K562 (cell line): ENCODE data around the gene CELA3A. TPM values are rescaled to one million over a fixed set of nuclear protein-coding genes. Genes with fewer than 3 reads are reported as not detected.

Experiments used
- CBX3 ChIP-seq, 2 experiments: IDR thresholded peaks; 1 replicate in 1 of 2; 2 replicates in 1 of 2; pipeline ENCODE4 v1.6.1; 2012; ENCODE audit warnings: inconsistent platforms in 2 of 2, low read length in 2 of 2, borderline replicate concordance in 1 of 2, control low read depth in 1 of 2
- CXXC5 ChIP-seq: fragments of 250-450 bp; sonication (Bioruptor Pico); IDR thresholded peaks from 2 replicates; pipeline ENCODE4 v1.8.0; 2022; ENCODE audit warnings: inconsistent platforms, mild to moderate bottlenecking, moderate library complexity
- FOXK1 ChIP-seq: sonication (generic); formaldehyde crosslinking; IDR thresholded peaks from 2 replicates; pipeline ENCODE4 v1.8.0; 2022; ENCODE audit warnings: missing genetic modification reagents, mild to moderate bottlenecking, borderline replicate concordance
- FOXM1 ChIP-seq, 2 experiments: fragments of 450-650 bp in 1 of 2; sonication (generic) in 1 of 2; formaldehyde crosslinking in 1 of 2; IDR thresholded peaks; 2 replicates each; pipeline versions ENCODE4 v1.6.1 to v1.9.0; 2017 to 2022; ENCODE audit warnings: low read depth in 2 of 2, mild to moderate bottlenecking in 2 of 2, missing genetic modification reagents in 1 of 2, moderate library complexity in 1 of 2
- FUS ChIP-seq: fragments of 200-400 bp; formaldehyde crosslinking; optimal IDR thresholded peaks from 2 replicates; pipeline ENCODE3; 2017; ENCODE audit warnings: low read depth, low read length
- GABPA ChIP-seq: fragments of 200-800 bp; sonication (Bioruptor generic); conservative IDR thresholded peaks from 2 replicates; pipeline ENCODE4 v1.6.1; 2016; ENCODE audit warnings: low read depth, missing genetic modification characterization, missing compliant biosample characterization
- SIX5 ChIP-seq, 2 experiments: IDR thresholded peaks; 2 replicates each; pipeline ENCODE4 v1.6.1; 2011; ENCODE audit warnings: low read length in 2 of 2, borderline replicate concordance in 1 of 2, low read depth in 1 of 2, mild to moderate bottlenecking in 1 of 2, moderate library complexity in 1 of 2; ENCODE audit not compliant: insufficient read depth in 1 of 2
- SMARCC2 ChIP-seq: fragments of 450-650 bp; IDR thresholded peaks from 2 replicates; pipeline ENCODE4 v1.6.1; 2017; ENCODE audit warnings: antibody characterized with exemption, moderate library complexity, mild to moderate bottlenecking, low read depth
- YY1 ChIP-seq, 3 experiments: IDR thresholded peaks; 2 replicates each; pipeline ENCODE4 v1.6.1; 2011; ENCODE audit warnings: low read length in 2 of 3, mild to moderate bottlenecking in 2 of 3, moderate library complexity in 2 of 3, borderline replicate concordance in 1 of 3, control low read depth in 1 of 3, low read depth in 1 of 3; ENCODE audit not compliant: insufficient read depth in 3 of 3, insufficient replicate concordance in 2 of 3, control insufficient read depth in 1 of 3, insufficient read length in 1 of 3; ENCODE audit errors: extremely low read depth in 1 of 3
- ZNF140 ChIP-seq: fragments of 250-450 bp; sonication (Bioruptor Pico); IDR thresholded peaks from 2 replicates; pipeline ENCODE4 v1.8.0; 2021; ENCODE audit warnings: moderate library complexity, mild to moderate bottlenecking, inconsistent platforms
- ZNF263 ChIP-seq: sonication (generic); formaldehyde crosslinking; IDR thresholded peaks from 2 replicates; pipeline ENCODE4 v1.8.0; 2022; ENCODE audit warnings: mild to moderate bottlenecking, missing genetic modification reagents, borderline replicate concordance
- polyA plus RNA-seq, 8 experiments: library from polyadenylated mRNA; depleted of rRNA in 4 of 8; stranded (reverse) in 5 of 8; unstranded in 3 of 8; fragments of >200 nt; fragmentation: Nextera tagmentation in 2 of 8; fragmentation: Illumina TruSeq in 1 of 8; extraction: Ambion mirVana in 2 of 8; extraction: Trizol in 1 of 8; gene quantifications; 2 replicates each; pipeline versions ENCODE4 v1.2.1 to v1.2.3, GENCODE V29; 2011 to 2014; ENCODE audit warnings: inconsistent platforms in 1 of 8, missing spikeins in 1 of 8
- total RNA-seq, 7 experiments: library from RNA; depleted of rRNA in 6 of 7; stranded (reverse); fragments of >200 nt in 6 of 7; fragmentation: Illumina TruSeq in 2 of 7; extraction: Trizol in 2 of 7; gene quantifications; 2 replicates each; pipeline versions ENCODE4 v1.2.1 to v1.2.3, GENCODE V29; 2011 to 2021; ENCODE audit warnings: low replicate concordance in 1 of 7
- TF ChIP-seq, protein P1 (sequence below): fragments of 450-650 bp; formaldehyde crosslinking; conservative IDR thresholded peaks from 2 replicates; pipeline ENCODE4 v1.4.0; 2022; ENCODE audit warnings: mild to moderate bottlenecking, missing genetic modification characterization
- TF ChIP-seq, protein P2 (sequence below): fragments of 250-450 bp; sonication (Bioruptor Pico); IDR thresholded peaks from 2 replicates; pipeline ENCODE4 v1.9.0; 2021; ENCODE audit warnings: mild to moderate bottlenecking, inconsistent platforms
- TF ChIP-seq, protein P3 (sequence below): fragments of 450-650 bp; IDR thresholded peaks from 2 replicates; pipeline ENCODE4 v1.7.0; 2016; ENCODE audit warnings: borderline replicate concordance
- TF ChIP-seq, protein P4 (sequence below): sonication (generic); formaldehyde crosslinking; IDR thresholded peaks from 2 replicates; pipeline ENCODE4 v1.9.0; 2022; ENCODE audit warnings: mild to moderate bottlenecking, missing genetic modification reagents
- TF ChIP-seq, protein P5 (sequence below): fragments of 450-650 bp; formaldehyde crosslinking; IDR thresholded peaks from 2 replicates; pipeline ENCODE4 v1.4.0; 2020; ENCODE audit warnings: mild to moderate bottlenecking, mixed read lengths

The CELA3A gene
- total and polyA plus RNA-seq, 9 of the 15 experiments (the other 6 are each of a cell fraction or from before 2014, with no cell fraction given) = 5.4 TPM; not detected in 8

DNA sequence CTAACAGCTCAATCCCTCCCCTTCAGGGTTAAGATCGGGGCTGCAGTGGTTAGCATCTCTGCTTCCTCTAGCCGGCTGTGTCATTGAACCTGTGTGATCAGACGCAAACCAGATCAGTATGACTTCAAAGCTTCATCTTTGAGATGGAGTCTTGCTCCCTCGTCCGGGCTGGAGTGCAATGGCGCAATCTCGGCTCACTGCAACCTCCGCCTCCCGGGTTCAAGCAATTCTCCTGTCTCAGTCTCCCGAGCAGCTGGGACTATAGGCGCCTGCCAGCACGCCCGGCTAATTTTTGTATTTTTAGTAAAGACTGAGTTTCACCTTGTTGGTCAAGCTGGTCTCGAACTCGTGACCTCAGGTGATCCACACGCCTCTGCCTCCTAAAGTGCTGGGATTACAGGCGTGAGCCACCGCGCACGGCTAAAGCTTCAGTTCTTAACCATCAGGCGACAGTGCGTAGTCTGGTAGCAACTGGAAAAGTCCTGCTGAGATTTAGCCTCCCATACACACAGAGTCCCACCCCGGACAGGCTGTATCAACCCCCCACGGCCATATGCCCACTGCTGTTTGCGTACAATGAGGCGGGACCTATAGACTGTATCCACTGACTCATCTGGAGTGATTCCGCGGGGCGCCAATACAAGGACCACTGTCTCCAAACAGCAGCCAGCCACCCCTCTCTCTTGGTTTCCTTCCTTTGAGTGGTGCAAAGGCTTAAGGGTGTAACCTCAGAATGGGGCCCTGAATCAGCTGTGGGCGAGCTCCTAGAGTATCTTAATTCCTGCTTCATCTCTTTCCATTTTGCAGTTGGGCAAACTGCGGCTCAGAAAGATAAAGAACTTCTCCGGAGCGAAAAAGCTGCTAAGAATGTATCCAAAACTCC, 23.3 kb downstream of the CELA3A start (continued):
- TF ChIP-seq SMARCC2 (no peak), FUS (no peak), GABPA (tag) (no peak), CBX3 (IDR thresholded peaks at IDR 0.05; ENCODE audit: borderline replicate concordance in 1 of 2, low read length in 2 of 2) (no peak), FOXK1 (peak; percentile 81; the same call in 1 of the 2 replicates), SIX5 (IDR thresholded peaks at IDR 0.05; ENCODE audit: borderline replicate concordance in 1 of 2, insufficient read depth in 1 of 2, low read depth in 1 of 2, low read length in 2 of 2) (no peak), FOXM1 (IDR thresholded peaks at IDR 0.05; ENCODE audit: low read depth) (0 out of 2 replicates have a peak, but pooled peaks have one; percentile 49), FOXM1 (CRISPR knock-in tag; IDR thresholded peaks at IDR 0.05; ENCODE audit: low read depth) (no peak), YY1 (IDR thresholded peaks at IDR 0.05; ENCODE audit: borderline replicate concordance in 1 of 3, control insufficient read depth in 1 of 3, extremely low read depth in 1 of 3, insufficient read depth in 3 of 3, insufficient read length in 1 of 3, insufficient replicate concordance in 2 of 3, low read depth in 1 of 3, low read length in 2 of 3) (peak in 1 of 3 experiments; percentile 8), ZNF140 (CRISPR knock-in tag) (no peak), ZNF263 (peak; percentile 52), CXXC5 (peak; percentile 32; the same call in 1 of the 2 replicates)
- TF ChIP-seq, protein P1, sequence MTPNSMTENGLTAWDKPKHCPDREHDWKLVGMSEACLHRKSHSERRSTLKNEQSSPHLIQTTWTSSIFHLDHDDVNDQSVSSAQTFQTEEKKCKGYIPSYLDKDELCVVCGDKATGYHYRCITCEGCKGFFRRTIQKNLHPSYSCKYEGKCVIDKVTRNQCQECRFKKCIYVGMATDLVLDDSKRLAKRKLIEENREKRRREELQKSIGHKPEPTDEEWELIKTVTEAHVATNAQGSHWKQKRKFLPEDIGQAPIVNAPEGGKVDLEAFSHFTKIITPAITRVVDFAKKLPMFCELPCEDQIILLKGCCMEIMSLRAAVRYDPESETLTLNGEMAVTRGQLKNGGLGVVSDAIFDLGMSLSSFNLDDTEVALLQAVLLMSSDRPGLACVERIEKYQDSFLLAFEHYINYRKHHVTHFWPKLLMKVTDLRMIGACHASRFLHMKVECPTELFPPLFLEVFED (CRISPR knock-in tag) = no peak
- TF ChIP-seq, protein P2, sequence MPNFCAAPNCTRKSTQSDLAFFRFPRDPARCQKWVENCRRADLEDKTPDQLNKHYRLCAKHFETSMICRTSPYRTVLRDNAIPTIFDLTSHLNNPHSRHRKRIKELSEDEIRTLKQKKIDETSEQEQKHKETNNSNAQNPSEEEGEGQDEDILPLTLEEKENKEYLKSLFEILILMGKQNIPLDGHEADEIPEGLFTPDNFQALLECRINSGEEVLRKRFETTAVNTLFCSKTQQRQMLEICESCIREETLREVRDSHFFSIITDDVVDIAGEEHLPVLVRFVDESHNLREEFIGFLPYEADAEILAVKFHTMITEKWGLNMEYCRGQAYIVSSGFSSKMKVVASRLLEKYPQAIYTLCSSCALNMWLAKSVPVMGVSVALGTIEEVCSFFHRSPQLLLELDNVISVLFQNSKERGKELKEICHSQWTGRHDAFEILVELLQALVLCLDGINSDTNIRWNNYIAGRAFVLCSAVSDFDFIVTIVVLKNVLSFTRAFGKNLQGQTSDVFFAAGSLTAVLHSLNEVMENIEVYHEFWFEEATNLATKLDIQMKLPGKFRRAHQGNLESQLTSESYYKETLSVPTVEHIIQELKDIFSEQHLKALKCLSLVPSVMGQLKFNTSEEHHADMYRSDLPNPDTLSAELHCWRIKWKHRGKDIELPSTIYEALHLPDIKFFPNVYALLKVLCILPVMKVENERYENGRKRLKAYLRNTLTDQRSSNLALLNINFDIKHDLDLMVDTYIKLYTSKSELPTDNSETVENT = no peak
- TF ChIP-seq, protein P3, sequence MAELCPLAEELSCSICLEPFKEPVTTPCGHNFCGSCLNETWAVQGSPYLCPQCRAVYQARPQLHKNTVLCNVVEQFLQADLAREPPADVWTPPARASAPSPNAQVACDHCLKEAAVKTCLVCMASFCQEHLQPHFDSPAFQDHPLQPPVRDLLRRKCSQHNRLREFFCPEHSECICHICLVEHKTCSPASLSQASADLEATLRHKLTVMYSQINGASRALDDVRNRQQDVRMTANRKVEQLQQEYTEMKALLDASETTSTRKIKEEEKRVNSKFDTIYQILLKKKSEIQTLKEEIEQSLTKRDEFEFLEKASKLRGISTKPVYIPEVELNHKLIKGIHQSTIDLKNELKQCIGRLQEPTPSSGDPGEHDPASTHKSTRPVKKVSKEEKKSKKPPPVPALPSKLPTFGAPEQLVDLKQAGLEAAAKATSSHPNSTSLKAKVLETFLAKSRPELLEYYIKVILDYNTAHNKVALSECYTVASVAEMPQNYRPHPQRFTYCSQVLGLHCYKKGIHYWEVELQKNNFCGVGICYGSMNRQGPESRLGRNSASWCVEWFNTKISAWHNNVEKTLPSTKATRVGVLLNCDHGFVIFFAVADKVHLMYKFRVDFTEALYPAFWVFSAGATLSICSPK = 0 out of 2 replicates have a peak, but pooled peaks have one; percentile 44
- TF ChIP-seq, protein P4, sequence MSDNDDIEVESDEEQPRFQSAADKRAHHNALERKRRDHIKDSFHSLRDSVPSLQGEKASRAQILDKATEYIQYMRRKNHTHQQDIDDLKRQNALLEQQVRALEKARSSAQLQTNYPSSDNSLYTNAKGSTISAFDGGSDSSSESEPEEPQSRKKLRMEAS (CRISPR knock-in tag) = 0 out of 2 replicates have a peak, but pooled peaks have one; percentile 32
- TF ChIP-seq, protein P5, sequence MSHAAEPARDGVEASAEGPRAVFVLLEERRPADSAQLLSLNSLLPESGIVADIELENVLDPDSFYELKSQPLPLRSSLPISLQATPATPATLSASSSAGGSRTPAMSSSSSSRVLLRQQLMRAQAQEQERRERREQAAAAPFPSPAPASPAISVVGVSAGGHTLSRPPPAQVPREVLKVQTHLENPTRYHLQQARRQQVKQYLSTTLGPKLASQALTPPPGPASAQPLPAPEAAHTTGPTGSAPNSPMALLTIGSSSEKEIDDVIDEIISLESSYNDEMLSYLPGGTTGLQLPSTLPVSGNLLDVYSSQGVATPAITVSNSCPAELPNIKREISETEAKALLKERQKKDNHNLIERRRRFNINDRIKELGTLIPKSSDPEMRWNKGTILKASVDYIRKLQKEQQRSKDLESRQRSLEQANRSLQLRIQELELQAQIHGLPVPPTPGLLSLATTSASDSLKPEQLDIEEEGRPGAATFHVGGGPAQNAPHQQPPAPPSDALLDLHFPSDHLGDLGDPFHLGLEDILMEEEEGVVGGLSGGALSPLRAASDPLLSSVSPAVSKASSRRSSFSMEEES = peak; percentile 57
